Suprapubic skin (tissue), 4 donors: ENCODE data around the gene HOXB2.

Experiments used
- CTCF ChIP-seq, 2 donors: fragments of 200-600 bp in 1 of 2; fragments of 450-650 bp in 1 of 2; sonication (generic) in 1 of 2; IDR thresholded peaks; one replicate each; pipeline ENCODE4 v1.5.1; 2016 to 2019; ENCODE audit warnings: antibody characterized with exemption in 2 of 2, mild to moderate bottlenecking in 1 of 2, moderate library complexity in 1 of 2
- EP300 ChIP-seq: sonication (generic); formaldehyde crosslinking; IDR thresholded peaks from one replicate; pipeline ENCODE4 v1.6.1; 2017; ENCODE audit warnings: antibody characterized with exemption
- POLR2A ChIP-seq, 2 donors: fragments of 450-650 bp; IDR thresholded peaks; one replicate each; pipeline ENCODE4 v1.6.1; 2017; ENCODE audit warnings: antibody characterized with exemption in 2 of 2, mild to moderate bottlenecking in 2 of 2, moderate library complexity in 2 of 2
- POLR2AphosphoS5 ChIP-seq, 3 donors: sonication (generic); formaldehyde crosslinking; IDR thresholded peaks; one replicate each; pipeline ENCODE4 v1.6.1; 2017; ENCODE audit warnings: antibody characterized with exemption in 3 of 3

- TF ChIP-seq POLR2A (IDR thresholded peaks at IDR 0.05) (no peak), CTCF (IDR thresholded peaks at IDR 0.05) (no peak), POLR2AphosphoS5 (IDR thresholded peaks at IDR 0.05) (no peak), EP300 (no peak)
Observed at GRCh38 chr17:48566717-48567116, 21.8 kb upstream of the HOXB2 start.
